SW480 (cell line): ENCODE measurements around the gene RANBP3.
"Not testable (repeated sequence)": the region's sequence is repeated elsewhere in the genome, so short reads cannot be mapped to it uniquely, and the experiment has no call there.

ENCODE experiments used
- DNase-seq: peaks from one replicate; pipeline ENCODE4 v3.0.0-alpha.2; 2016; ENCODE audit warnings: low spot score

Gene RANBP3

DNA sequence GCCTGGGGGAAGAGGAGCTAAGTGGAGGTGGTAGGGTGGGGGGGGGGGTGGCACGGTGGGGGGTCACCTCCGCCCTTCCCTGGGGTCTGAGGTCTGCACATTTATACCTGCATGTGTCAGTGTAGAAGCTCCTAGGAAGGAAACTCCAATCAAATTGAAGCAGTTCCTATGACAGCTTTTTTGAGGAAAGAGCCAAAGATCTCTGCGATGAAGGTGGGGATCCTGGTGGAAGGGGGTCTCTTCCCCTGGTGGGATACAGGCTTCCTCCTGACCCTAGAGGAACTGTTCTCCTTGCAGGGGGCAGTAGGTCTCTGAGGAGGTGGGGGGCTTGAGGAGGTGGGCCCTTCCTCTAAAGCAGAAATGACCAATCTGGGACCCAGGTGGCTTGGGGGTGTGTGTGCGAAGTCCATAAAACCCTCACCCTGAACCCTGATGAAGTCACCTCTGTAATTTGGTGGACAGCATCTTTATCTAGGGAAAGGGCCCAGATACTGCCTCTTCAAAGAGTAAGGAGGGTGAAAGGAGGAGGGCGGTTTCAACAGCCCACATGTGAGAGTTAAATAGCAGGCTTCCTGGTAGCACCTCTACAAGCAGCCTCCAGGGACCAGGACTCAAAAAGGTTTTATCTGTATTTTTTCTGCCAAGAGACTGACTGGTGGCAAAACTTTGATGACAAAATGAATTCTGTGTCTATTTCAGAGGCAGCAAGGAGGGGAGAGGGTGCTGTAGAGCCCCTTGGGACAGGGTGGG is 12.9 kb downstream of the RANBP3 start:
- DNase-seq, result no peak

DNA sequence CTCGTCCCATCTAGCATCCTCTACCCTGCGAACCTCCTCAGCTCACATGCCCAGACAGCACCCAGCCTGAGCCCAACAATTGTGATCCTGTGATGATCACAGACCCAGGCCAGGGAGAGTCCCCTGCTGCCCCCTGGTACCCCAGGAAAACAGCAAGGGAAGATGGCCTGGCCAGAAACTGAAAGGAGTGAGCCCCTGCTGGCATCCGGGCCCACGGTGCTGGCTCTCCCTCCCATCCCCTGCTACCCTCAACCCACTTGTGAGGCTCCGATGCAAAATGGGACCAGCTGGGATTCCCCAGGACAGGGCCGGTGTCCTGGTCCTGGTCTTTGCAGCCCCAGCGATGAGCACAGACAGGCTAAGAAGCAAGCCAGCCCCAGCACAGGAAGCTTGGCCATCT is 14.1 kb downstream of the RANBP3 start:
- no peak for DNase-seq

DNA sequence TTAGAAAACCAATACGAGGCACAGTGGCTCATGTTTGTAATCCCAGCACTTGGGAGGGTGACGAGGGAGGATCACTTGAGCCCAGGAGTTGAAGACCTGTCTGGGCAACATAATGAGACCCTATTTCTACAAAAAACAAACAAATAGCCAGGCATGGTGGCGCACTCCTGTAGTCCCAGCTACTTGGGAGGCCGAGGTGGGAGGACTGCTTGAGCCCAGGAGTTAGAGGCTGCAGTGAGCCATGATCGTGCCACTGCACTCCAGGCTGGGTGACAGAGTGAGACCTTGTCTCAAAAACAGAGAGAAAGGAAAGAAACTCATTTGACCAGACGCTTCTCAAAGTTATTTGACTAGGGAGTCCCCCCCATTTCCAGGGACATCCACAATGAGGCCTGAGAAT is 14.7 kb downstream of the RANBP3 start:
- DNase-seq, result not testable (repeated sequence)

DNA sequence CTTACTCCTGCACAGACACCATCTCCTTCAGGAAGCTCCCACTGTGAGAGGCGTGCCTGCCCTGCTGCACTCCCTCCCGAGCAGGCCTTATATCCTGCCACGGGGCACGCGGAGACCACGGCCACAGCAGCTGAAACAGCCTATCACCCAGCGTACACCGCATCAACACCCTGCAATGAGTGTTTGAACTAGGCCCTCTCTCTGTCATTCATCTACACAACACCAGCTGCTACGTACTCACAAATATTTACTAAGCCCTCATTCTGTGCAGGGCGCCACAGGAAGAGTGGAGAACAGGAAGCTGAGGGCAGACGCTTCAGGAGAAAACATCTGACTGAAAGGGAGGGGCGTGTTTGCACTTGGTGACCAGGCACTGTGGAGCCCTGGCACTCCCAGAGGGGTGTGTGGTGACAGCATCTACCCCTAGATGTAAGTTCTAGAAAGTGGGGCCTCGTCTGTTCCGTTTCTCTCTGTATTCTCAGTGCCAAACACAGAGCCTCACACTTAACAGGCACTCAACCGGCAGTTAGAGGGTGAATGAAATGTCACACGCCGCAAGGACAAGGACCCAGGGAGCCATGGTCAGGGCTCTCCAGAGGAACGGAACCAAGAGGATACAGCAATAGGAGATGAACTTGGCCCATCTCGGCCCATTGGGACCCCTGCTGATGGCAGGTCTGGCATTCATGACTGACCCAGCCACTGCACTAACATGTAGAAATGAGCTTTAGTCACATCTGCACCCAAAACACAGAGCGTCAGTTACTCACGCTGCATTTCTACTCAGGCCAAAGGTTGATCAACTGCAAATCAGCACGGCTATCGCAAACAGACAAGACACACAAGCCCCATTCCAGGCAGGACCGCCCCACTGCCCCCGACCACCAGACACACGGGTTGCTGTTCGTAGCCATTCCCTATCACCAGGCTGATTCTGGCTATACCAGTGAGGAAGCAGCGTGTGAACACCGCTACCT is 15.7 kb downstream of the RANBP3 start:
- peak; percentile 27 for DNase-seq

DNA sequence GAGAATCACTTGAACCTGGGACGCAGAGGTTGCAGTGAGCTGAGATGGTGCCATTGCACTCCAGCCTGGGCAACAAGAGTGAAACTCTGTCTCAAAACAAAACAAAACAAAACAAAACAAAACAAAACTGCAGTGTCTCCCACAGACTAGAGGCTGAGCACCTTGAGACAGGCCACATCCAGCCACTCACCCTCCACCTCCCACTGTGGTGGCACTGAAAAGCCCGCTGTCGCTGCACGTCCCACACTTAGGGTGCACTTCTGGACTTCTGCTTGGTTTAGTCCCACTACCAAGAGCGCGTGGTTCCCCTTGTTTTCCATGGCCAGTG is 16.3 kb downstream of the RANBP3 start:
- not testable (repeated sequence) for DNase-seq

DNA sequence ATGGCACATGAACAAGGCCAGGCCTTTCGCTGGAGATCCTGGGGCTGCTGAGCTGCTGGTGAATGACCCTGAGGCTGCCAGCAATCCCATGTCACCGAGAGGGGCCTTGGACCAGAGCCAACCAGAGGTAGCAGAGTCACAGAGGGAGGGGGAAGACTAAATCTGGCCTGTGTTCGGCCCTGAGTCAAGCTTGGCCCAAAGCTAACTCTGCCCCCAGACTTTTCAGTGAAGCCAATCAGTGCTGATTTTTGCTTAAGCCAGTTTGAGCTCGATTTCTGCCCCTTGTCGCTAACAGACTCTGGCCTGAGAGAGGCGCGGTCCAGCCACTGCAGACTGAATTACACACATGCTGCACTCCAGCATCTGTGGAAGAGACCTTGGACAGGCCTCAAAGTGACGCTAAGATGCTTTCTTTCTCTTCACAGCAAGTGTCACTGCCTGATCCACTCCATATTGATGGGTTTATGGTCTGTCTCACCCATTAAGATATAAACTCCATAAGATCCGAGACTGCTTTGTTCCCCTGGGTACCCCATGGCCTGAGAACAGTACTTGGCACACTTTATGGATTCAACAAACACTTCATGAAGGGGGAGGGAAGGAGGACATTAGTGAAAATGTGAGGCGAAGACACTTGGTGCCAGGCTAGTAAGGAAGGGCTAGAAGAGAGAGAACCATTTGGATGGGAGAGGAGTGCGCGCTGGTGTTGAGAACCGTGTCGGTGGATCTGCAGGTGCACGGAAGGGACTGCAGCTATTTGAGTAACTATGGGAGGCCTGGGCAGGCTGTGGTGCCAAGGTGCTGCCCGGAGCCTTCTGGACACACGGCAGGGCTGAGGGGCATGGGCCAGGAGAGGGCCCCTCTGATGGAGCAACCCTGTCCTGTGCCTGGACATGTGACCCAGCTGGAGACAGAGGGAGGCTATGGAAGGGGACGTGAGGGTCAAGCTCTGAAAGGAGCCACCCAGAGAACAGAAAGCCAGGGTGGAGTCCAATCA is 17.6 kb downstream of the RANBP3 start:
- no peak for DNase-seq

DNA sequence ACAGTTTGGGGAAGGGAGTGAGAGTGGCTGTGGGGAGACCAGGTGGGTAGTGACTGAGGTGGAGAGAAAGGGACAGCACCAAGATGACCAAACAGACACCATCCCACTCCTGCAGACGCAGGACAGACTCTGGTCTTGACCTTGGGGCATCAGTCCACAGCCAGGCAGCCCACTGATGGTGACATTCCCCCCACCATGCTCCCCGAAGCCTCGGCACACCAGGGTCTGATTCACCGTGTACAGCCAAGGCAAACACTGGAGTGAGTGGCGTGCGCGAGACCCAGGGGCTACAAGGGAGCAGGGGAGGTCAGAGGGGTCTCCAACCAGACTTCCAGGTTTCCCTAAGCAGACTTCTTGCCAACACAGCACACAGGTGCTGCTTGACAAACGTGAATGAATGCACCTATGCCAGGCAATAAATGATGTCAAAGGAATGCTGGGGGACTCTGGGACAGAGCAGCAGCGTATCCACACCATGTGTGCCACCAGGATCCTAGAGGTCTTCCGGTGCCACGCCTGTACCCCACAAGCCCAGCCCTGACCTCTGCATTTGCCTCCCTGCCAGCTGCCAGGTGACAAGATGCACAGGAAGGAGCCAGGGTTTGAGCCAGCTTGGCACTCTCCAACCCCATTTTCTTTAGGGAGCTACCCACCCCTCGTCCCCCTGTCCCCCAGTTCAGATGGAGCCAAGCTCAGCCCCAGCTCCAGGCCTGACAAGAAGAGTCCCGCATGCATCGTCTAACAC is 18.5 kb downstream of the RANBP3 start:
- DNase-seq, result no peak

DNA sequence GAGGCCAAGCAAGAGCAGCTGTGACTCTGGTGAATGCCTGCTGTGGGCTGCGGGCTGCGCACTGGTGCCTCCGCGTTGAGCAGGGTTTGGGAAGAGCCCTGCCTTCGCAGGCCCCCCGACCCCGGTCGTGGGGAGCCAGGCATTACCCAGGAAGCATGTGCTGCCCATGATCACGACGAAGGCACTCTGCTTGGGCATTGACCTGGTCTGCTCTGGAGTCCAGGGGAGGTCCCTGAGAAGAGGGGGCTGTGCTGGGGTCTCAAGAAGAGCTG is 19.2 kb downstream of the RANBP3 start:
- DNase-seq, result no peak

DNA sequence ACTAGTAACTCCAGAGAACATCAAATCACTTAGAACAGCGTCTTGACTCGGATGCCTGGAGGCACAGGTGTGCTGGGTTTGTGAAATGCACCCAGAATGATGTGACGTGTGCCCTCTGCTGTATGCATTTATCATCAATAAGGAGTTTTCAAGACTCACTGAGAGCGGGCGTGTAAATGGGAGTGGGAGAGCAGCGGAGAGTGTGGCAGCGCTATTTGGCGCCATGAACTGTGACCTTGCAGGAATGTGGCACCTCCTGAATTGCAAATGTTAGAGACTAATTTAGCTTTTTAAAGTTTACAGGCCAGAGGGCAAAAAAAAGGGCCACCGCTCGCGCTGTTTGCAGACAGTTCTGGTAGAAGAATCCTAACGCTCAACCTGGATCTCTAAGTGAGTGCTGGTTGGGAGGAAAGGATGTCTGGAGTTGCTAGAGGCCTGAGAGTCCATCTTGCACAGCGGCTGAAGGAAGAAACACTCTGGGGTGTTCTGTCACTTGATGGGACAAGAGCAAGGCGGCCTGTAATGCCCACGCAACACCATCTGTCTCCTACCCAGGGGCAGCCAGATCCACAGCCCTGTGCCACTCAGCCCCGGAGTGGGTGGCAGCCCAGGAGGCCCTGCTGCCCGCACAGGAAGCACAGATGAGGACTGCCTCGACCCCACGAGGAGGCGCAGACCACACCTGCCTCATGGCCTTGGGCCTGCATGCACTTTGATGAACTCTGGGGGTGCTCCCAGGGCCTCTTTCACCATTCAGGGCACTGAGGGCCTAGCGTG is 19.7 kb downstream of the RANBP3 start:
- no peak for DNase-seq

DNA sequence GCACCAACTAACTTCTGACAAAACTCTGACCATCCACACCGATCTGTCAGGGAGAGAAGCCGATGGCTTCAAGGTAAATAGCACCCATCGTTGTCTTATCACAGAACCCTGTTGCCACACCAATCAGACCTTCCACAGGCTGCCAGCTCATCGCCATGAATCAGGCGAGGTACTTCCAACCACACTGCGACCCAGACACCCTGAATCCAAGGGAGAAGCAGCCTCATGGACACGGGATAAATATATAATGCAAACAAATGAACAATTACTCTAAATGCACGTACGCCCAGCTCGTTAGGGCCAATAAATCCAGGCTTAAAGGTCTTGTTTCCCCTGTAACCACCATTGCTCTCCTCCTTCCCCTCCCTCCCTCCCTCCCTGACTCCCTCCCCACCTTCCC is 20.8 kb downstream of the RANBP3 start:
- no peak for DNase-seq

DNA sequence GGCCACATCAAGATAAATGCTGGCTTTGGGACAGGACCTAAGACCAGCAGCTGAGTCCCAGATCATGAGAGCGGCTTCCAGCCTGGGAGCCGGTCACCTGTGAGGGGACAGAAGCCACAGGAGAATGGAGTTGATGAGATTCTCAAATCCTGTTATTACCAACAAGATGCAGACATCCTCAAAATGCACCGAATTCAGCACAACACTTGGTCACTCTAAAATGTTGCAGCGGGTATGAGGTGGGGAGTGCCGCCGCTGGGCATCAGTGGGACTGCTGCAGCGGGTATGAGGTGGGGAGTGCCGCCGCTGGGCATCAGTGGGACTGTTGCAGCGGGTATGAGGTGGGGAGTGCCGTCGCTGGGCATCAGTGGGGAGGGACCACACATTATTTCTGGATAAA is 21.2 kb downstream of the RANBP3 start:
- no peak for DNase-seq

DNA sequence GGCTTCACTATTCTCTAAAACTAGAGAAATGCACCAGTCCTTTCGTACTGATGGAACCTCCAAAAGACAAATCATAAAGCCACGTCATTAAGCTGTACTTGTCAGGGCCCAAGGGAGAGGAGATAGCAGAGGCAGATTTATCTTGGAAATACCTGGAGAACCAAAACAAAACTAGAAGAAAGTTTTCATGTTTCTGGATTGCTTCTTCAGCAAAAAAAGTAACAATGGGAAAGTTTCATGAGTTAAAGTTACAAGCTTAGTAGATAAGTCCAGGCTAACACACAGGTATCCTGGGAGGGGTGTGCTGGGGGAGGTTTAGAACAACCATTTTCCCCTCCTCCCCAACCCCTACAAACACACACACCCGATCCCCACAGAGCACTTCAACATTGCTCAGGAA is 21.6 kb downstream of the RANBP3 start:
- no peak for DNase-seq

DNA sequence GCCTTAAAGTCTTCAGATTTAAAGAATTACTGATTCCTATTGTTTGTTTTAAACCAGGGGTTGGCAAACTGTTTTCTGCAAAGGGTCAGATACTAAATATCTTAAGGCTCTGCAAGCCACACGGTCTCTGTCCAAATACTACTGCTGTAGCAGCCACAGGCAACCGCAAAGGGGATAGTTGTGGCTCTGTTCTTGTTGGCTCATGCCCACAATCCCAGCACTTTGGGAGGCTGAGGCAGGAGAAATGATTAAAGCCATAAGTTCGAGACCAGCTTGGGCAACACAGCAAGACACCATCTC is 22.4 kb downstream of the RANBP3 start:
- no peak for DNase-seq

DNA sequence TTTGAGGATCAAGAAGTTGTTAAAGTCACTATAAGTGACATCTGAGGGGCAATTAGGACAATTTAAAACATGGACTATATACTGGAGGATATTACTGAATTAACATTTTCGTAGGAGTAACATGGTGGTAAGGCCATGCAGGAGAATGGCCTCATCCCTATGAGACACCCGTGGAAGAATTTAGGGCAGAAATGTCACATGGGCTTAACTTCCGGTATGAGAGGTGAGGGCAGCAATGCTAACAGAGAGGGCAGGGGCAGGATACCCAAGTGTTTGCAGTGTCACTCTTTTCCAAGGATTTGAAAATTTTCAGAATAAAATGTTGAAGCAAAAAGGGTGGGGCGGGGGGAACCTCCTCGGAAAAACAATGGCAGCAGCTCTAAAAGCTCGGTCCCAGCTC is 23.6 kb downstream of the RANBP3 start:
- DNase-seq, result no peak

DNA sequence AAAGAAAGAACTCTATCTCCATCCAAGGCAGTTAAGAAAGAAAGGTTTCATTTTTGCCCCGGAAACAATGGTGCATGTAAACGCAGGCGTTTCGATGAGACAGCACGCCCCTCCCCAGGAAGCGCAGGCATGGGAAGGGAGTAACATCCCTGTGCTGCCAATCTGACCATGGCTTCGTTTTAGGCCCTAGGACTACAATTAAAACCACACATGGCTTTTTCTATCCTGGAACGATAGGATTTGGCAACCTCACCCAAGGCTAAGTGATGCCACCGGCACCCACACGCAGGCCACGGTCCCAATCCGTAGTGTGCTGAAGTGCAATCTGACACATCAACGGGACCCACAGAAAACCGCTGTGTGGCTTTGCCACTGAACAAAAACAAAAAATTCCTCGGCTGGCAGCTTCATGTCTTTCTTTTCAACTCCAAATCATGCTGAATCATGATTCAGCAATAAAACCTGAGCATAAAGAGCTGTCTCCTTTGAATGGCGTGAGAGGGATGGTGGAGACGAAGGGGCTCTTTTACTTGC is 24.2 kb downstream of the RANBP3 start:
- peak; percentile 14 for DNase-seq

DNA sequence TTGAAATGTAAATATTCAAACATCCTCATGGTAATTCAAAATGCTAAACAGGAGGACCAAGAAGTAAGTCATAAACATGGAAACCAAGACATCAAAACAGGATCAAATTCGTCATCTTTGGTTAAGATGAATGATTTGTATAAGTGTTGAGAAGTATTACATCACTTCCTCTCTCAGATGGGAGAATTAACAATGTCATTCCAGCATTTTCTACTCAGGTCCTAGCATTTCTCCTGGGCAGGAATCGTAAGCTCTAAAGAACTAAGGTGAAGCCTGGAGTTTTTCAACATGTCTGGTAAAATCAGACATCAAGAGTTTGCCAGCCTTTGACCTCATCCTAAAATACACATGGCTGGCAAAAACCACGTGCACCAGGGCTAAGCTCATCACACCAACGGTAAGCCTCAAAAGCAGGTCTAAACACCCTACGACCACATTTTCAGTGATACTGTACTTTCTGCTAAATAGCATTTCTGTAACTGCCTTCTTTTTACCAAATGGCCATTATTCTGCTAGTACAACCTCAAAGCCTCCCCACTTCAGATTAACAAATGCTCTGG is 24.8 kb downstream of the RANBP3 start:
- no peak for DNase-seq

DNA sequence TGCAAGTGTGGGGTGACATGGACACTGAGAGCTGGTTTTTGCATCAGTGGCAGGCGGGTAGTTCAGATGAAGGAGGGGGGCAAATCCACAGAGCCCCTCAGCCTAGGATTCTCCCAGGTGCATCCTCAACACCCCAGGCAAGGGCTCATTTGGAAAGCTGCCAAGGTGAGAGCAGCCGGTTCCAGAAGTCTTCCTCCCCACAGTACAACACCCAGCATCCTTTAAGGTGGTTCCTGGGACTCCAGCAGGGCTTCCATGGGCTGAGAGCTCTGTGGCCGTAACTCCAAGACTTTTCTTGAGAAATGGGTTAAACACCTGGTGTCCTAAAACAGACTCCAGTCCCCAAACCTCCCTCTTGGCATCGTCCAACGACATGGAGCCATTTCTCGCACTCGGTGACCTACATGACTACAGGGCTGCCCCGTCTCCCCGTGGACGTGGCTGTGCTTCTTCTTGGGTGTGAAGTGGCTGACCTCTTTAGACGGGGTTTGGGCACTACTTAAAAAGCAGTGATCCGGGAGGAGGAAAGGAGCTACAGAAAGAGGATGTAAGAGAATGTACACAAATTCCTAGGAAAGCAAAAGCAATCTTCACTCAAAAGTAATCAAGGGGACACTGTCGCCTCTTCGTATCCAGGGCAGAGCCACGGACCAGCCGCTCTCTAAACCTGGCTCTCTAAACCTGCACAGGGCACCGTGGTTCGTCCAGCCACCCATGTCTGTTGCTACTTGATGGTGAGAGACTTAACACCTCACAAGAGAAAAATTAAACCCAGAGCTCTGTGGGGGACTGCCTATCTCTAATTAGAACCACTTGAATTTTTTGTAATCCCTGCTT is 25.5 kb downstream of the RANBP3 start:
- DNase-seq, result no peak

DNA sequence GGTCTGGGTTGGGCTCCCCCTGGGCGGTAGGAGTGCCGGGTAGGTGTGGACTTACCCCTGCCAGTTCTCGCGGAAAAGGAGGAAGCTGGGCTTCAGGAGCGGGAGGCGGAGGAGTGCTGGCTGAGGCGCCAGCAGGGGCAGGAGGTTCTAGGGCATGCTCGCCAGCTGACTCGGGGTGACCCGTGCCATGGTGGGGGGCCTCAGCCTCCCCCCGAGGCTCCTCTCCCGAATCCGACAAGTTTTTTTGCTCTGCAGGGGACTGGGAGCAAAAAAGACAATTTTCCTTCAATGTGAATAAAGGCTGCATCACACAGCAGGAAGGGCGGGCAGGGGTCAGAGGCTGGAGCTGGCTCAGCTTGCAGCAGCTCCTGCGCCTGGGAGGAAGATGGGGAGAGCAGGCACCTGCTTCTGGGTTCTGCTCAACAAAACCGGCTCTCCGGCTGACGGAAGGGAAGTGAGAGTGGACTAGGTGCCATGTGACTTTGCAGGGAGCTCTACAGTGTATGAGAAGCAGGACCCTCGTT is 26.5 kb downstream of the RANBP3 start:
- no peak for DNase-seq

DNA sequence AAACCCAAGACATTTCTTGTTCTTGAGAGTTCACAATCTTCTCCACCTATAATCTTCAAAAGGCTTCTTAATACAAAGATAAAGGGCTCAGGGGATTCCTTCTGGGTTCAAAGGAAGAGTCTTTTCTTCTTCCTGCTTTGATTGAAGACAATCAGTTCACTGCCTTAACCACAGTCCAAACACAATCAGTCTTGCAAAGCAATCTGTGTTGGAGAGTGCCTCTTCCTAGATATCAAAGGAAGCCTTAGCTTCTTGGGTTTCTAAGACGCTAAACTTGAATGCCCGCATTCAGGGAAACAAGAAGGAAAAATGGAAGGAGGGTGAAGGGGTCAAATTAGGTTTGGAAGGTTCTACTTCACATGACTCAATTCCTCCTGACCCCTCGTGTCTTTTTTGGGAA is 27.2 kb downstream of the RANBP3 start:
- DNase-seq, result no peak
